HepG2 (cell line): Measurements from ENCODE around the gene RPTOR. TPM values are rescaled to one million over a fixed set of nuclear protein-coding genes. Genes with fewer than 3 reads are reported as not detected.
A peak's percentile ranks its signal among the peaks of the same experiment; 100 is the strongest.

Experiments
- ETV5 ChIP-seq: IDR thresholded peaks from 2 replicates; pipeline ENCODE4 v1.6.1; 2018; ENCODE audit warnings: missing biosample characterization, missing genetic modification reagents, inconsistent platforms, borderline replicate concordance
- FLYWCH1 ChIP-seq: sonication (generic); formaldehyde crosslinking; IDR thresholded peaks from 2 replicates; pipeline ENCODE4 v1.8.1; 2023; ENCODE audit warnings: mild to moderate bottlenecking, missing genetic modification reagents
- HDAC6 ChIP-seq: fragments of 200-600 bp; sonication (generic); IDR thresholded peaks from 2 replicates; pipeline ENCODE4 v1.7.0; 2017; ENCODE audit warnings: mild to moderate bottlenecking, antibody characterized with exemption, low read length, low read depth
- HES4 ChIP-seq: sonication (generic); formaldehyde crosslinking; IDR thresholded peaks from 2 replicates; pipeline ENCODE4 v1.9.0; 2021; ENCODE audit warnings: mild to moderate bottlenecking, missing genetic modification reagents, borderline replicate concordance
- IRF1 ChIP-seq: sonication (generic); formaldehyde crosslinking; IDR thresholded peaks from 2 replicates; pipeline ENCODE4 v1.4.0; 2020; ENCODE audit warnings: low read depth, mild to moderate bottlenecking, missing genetic modification reagents
- PAX8 ChIP-seq: sonication (generic); formaldehyde crosslinking; IDR thresholded peaks from 2 replicates; pipeline ENCODE4 v1.8.0; 2022; ENCODE audit warnings: mild to moderate bottlenecking, missing genetic modification reagents, borderline replicate concordance
- POLR2AphosphoS5 ChIP-seq: IDR thresholded peaks from 2 replicates; pipeline ENCODE4 v1.6.1; 2012; ENCODE audit warnings: low read depth, low read length
- PRMT3 ChIP-seq: sonication (generic); formaldehyde crosslinking; IDR thresholded peaks from 2 replicates; pipeline ENCODE4 v1.8.1; 2022; ENCODE audit warnings: low read depth, mild to moderate bottlenecking, moderate library complexity, missing genetic modification reagents, borderline replicate concordance
- RAD51 ChIP-seq: fragments of 450-650 bp; IDR thresholded peaks from 2 replicates; pipeline ENCODE4 v1.6.1; 2016; ENCODE audit warnings: borderline replicate concordance
- TCF7L2 ChIP-seq: IDR thresholded peaks from 2 replicates; pipeline ENCODE4 v1.6.1; 2011; ENCODE audit warnings: mild to moderate bottlenecking, low read depth, low read length, moderate library complexity
- ZNF230 ChIP-seq: sonication (generic); formaldehyde crosslinking; IDR thresholded peaks from 2 replicates; pipeline ENCODE4 v1.4.0; 2020; ENCODE audit warnings: mild to moderate bottlenecking, missing genetic modification reagents
- ZNF382 ChIP-seq: sonication (generic); formaldehyde crosslinking; IDR thresholded peaks from 2 replicates; pipeline ENCODE4 v1.5.0; 2020; ENCODE audit warnings: missing genetic modification reagents, mild to moderate bottlenecking, borderline replicate concordance
- ZZZ3 ChIP-seq: sonication (generic); formaldehyde crosslinking; IDR thresholded peaks from 2 replicates; pipeline ENCODE4 v1.4.0; 2020; ENCODE audit warnings: missing genetic modification reagents, mild to moderate bottlenecking, borderline replicate concordance
- polyA plus RNA-seq, 8 experiments: library from polyadenylated mRNA; depleted of rRNA in 3 of 8; stranded (reverse) in 7 of 8; unstranded in 1 of 8; fragments of >200 nt; fragmentation: Illumina TruSeq in 4 of 8; extraction: Trizol in 4 of 8; gene quantifications; 2 replicates each; pipeline versions ENCODE4 v1.2.1 to v1.2.3, GENCODE V29; 2011 to 2016; ENCODE audit warnings: low read depth in 4 of 8, missing spikeins in 1 of 8, mixed read lengths in 1 of 8; ENCODE audit not compliant: insufficient read depth in 1 of 8
- total RNA-seq, 5 experiments: library from RNA; depleted of rRNA; stranded (reverse); fragments of >200 nt; fragmentation: Illumina TruSeq; extraction: Trizol; gene quantifications; 2 replicates each; pipeline ENCODE4 v1.2.3, GENCODE V29; 2016; ENCODE audit warnings: low read depth in 1 of 5
- TF ChIP-seq, protein P1 (sequence below): sonication (generic); formaldehyde crosslinking; IDR thresholded peaks from 2 replicates; pipeline ENCODE4 v1.4.0; 2020; ENCODE audit warnings: mild to moderate bottlenecking, missing genetic modification reagents
- TF ChIP-seq, protein P2 (sequence below): sonication (generic); formaldehyde crosslinking; IDR thresholded peaks from 2 replicates; pipeline ENCODE4 v1.4.0; 2020; ENCODE audit warnings: missing genetic modification reagents, borderline replicate concordance

Gene RPTOR
- total and polyA plus RNA-seq, 2 of the 13 experiments (the other 11 are each of a cell fraction or from before 2014, with no cell fraction given): 6.6 to 25.3 TPM

DNA sequence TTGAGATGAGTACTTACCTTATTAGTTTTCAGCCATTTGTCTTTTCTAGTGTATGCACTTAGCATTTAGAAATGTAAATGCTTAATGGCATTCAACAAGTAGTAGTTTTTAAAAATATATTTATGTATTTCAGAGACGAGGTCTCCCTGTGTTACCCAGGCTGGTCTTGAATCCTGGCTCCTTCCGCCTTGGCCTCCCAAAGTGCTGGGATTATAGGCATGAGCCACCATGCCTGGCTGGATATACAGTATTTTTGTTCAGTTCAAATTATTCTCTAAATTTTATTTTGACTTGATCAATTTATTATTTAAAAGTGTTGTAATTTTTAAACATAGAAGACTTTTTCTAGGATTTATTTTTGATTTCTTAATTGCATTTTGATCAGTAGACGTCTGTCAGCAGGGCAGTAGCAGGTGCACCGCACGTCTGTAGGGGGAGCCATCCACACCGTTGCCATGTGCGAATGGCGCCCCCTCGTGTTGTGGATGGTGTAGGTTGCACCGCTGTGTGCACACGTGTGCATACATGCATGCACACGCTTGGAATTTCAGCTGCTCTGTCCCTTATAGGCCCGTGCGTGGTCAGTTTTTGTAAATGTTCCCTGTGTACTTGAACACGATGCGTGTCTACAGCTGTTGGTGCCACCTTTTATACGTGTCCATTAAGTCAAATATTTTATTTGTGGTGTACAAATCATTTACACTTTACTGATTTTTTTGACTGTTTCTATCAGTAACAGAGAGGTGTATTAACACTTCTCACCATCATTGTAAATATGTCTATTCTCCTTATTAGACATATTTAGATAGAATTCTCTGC is 30.6 kb downstream of the RPTOR start (continued):
- TF ChIP-seq HDAC6: no peak
- TF ChIP-seq ZZZ3 (CRISPR knock-in tag): no peak
- 0 out of 2 replicates have a peak, but pooled peaks have one; percentile 45 for TF ChIP-seq PAX8 (CRISPR knock-in tag)
- TF ChIP-seq RAD51: no peak
- TF ChIP-seq PRMT3 (CRISPR knock-in tag): no peak; the same call in 1 of the 2 replicates
- no peak for TF ChIP-seq IRF1 (CRISPR knock-in tag)
- TF ChIP-seq, protein P1, sequence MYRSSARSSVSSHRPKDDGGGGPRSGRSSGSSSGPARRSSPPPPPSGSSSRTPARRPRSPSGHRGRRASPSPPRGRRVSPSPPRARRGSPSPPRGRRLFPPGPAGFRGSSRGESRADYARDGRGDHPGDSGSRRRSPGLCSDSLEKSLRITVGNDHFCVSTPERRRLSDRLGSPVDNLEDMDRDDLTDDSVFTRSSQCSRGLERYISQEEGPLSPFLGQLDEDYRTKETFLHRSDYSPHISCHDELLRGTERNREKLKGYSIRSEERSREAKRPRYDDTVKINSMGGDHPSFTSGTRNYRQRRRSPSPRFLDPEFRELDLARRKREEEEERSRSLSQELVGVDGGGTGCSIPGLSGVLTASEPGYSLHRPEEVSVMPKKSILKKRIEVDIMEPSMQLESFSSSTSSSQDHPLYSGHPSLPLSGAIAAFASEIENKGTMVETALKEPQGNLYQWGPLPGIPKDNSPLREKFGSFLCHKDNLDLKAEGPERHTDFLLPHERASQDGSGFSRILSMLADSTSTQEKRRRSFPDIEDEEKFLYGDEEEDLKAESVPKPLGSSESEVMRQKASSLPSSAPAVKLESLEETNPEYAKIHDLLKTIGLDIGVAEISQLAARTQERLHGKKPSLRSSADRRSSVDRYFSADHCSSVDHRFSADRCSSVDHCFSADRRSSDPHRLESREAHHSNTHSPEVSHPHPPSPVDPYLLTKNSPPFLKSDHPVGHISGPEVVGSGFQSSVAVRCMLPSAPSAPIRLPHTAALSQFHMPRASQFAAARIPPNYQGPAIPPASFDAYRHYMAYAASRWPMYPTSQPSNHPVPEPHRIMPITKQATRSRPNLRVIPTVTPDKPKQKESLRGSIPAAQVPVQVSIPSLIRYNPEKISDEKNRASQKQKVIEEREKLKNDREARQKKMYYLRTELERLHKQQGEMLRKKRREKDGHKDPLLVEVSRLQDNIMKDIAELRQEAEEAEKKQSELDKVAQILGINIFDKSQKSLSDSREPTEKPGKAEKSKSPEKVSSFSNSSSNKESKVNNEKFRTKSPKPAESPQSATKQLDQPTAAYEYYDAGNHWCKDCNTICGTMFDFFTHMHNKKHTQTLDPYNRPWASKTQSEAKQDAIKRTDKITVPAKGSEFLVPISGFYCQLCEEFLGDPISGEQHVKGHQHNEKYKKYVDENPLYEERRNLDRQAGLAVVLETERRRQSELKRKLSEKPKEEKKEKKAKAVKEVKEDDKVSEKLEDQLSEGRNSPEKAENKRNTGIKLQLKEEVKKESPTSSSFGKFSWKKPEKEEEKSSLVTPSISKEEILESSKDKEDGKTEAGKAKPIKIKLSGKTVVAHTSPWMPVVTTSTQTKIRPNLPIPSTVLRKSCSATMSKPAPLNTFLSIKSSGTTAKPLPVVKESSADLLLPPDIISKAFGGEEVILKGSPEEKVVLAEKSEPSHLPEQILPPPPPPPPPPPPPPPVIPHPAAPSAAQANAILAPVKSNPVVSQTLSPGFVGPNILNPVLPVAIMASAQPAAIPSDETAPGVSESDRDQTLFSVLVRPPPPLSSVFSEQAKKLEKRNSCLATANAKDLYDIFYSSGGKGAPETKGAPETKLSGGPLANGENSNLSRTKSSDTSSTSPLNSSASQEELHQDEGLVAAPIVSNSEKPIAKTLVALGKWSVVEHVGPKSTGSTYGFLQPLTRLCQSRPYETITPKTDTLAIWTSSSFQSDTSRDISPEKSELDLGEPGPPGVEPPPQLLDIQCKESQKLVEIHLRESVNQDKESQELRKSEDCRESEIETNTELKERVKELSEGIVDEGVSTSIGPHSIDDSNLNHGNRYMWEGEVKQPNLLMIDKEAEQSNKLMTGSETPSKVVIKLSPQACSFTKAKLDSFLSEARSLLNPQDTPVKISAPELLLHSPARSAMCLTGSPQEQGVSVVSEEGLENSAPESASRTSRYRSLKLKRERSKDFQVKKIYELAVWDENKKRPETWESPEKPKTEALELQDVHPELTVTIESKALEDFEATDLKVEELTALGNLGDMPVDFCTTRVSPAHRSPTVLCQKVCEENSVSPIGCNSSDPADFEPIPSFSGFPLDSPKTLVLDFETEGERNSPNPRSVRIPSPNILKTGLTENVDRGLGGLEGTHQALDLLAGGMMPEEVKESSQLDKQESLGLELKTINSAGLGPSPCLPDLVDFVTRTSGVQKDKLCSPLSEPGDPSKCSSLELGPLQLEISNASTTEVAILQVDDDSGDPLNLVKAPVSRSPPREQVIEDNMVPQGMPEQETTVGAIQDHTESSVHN: peak; percentile 74; the same call in 1 of the 2 replicates
- TF ChIP-seq TCF7L2: no peak
- TF ChIP-seq HES4 (CRISPR knock-in tag): no peak
- no peak for TF ChIP-seq POLR2AphosphoS5
- TF ChIP-seq ZNF382 (CRISPR knock-in tag): no peak
- no peak for TF ChIP-seq FLYWCH1 (CRISPR knock-in tag)
- peak; percentile 91; the same call in 1 of the 2 replicates for TF ChIP-seq ZNF230 (CRISPR knock-in tag)
- TF ChIP-seq ETV5: peak; percentile 51; the same call in 1 of the 2 replicates
- TF ChIP-seq, protein P2, sequence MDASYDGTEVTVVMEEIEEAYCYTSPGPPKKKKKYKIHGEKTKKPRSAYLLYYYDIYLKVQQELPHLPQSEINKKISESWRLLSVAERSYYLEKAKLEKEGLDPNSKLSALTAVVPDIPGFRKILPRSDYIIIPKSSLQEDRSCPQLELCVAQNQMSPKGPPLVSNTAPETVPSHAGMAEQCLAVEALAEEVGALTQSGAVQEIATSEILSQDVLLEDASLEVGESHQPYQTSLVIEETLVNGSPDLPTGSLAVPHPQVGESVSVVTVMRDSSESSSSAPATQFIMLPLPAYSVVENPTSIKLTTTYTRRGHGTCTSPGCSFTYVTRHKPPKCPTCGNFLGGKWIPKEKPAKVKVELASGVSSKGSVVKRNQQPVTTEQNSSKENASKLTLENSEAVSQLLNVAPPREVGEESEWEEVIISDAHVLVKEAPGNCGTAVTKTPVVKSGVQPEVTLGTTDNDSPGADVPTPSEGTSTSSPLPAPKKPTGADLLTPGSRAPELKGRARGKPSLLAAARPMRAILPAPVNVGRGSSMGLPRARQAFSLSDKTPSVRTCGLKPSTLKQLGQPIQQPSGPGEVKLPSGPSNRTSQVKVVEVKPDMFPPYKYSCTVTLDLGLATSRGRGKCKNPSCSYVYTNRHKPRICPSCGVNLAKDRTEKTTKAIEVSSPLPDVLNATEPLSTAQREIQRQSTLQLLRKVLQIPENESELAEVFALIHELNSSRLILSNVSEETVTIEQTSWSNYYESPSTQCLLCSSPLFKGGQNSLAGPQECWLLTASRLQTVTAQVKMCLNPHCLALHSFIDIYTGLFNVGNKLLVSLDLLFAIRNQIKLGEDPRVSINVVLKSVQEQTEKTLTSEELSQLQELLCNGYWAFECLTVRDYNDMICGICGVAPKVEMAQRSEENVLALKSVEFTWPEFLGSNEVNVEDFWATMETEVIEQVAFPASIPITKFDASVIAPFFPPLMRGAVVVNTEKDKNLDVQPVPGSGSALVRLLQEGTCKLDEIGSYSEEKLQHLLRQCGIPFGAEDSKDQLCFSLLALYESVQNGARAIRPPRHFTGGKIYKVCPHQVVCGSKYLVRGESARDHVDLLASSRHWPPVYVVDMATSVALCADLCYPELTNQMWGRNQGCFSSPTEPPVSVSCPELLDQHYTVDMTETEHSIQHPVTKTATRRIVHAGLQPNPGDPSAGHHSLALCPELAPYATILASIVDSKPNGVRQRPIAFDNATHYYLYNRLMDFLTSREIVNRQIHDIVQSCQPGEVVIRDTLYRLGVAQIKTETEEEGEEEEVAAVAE (CRISPR knock-in tag): peak; percentile 75; the same call in 1 of the 2 replicates
